Stomach smooth muscle (tissue), 2 donors: Measurements from ENCODE around the gene URAD.

Experiments
- H3K27ac ChIP-seq: one replicate; pipeline ENCODE4 v1.7.0; 2013; ENCODE audit warnings: mild to moderate bottlenecking, low read length, inconsistent platforms
- H3K27me3 ChIP-seq, 2 donors: one replicate each; pipeline ENCODE4 v1.7.0; 2013; ENCODE audit warnings: low read length in 2 of 2; ENCODE audit not compliant: insufficient read depth in 2 of 2, control insufficient read depth in 1 of 2
- H3K36me3 ChIP-seq, 2 donors: one replicate each; pipeline ENCODE4 v1.7.0; 2013; ENCODE audit warnings: low read length in 2 of 2; ENCODE audit not compliant: control insufficient read depth in 2 of 2, insufficient read depth in 2 of 2
- H3K4me1 ChIP-seq: one replicate; pipeline ENCODE4 v1.7.0; 2013; ENCODE audit warnings: low read length; ENCODE audit not compliant: control insufficient read depth, insufficient read depth
- H3K4me3 ChIP-seq, 2 donors: one replicate each; pipeline ENCODE4 v1.7.0; 2013; ENCODE audit warnings: low read length in 2 of 2
- H3K9ac ChIP-seq, 2 donors: one replicate each; pipeline ENCODE4 v1.7.0; 2013; ENCODE audit warnings: low read length in 2 of 2, mild to moderate bottlenecking in 1 of 2
- H3K9me3 ChIP-seq, 2 donors: one replicate each; pipeline ENCODE4 v1.7.0; 2013; ENCODE audit warnings: low read length in 2 of 2; ENCODE audit not compliant: control insufficient read depth in 2 of 2
- donor health status: healthy.
- donor health status: Pancreatic carcinoma.

Gene URAD

DNA sequence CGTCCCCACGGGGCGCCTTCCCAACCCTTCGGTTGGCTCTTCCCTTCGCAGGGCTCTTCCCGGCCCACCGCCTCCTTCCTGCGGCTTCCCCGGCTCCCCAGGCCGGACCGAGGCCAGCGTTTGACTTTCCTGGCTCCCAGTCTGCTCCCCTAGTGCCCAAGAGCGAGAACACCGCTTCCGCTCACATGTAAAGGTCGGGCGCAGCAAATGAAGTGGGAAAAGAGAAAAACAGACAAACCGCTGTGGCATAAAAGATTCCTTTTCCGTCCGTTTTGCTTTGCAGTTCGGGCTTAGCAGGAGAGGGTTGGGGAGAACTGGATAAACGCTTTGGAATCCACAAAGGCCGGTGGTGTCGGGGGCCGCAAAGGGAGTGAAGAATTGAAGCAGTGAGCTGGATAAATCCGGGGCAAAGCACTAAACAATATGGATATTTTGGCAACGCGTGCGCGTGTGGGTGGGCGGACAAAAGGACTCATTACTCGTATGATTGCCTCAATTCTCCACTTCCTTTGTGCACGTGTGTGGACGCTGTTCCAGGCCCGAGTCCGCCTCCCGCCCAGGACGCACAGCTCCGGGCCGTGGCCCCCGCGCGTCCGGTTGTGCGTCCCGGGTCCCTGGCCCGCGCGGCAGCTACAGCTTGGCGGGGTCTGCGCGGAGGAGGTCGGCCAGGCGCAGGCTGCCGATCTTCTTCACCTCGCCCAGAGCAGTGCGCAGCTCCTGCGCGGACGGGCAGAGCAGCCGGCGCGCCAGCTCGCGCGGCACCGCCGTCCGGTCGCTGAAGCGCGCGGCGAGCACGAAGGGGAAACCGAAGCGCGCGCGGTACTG, 10.8 kb downstream of the URAD start:
- H3K27ac ChIP-seq = no peak overlapping the region
- H3K36me3 ChIP-seq = no peaks in the 10 kb centered on the region

DNA sequence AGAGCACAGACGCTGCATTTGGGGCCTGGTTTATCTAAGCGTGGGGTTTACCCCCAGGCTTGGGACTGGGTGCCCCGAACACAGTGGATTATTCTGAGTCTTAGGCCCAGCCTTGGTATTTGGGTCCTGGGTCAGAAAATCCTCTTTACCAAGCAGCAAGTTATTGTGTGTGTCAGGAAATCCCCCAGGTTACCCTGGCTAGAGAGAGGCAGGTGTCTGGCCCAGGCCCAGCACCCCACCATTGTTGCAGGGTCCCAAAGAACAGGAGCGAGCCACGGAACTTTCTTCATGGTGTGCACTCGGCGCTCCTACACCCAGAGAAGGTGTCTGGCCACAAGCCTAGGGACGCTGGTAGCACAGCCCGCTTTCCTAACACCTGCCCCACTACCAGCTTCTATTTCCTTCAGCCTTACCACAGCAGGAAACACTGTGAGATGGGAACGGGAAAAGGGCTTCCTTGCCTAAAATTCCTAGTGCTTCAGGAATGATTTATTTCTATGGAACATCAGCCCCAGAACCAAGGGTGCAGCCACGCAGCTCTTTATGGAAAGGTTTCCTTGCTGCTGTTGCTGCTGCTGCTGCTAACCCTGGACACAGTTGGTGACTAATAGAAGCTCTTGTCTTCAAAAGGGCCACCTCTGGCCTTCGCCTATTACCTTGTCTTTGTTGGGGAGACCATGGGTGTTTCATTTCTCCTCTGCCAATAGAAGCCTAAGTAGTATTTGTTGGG, 12.0 kb downstream of the URAD start:
- Histone ChIP-seq H3K9me3 (no peaks in the 10 kb centered on the region), H3K27ac (no peak overlapping the region), H3K4me1 (peaks cover 19% of the 10 kb centered on the region), H3K27me3 (peaks cover 79 to 87% of the 10 kb centered on the region in 2 donors), H3K36me3 (no peaks in the 10 kb centered on the region), H3K9ac (no peak overlapping the region), H3K4me3 (no peak overlapping the region)

More for the DNA sequence above, 10.8 kb downstream of the URAD start:
- Histone ChIP-seq H3K9ac (no peak overlapping the region), H3K4me1 (peaks cover 19% of the 10 kb centered on the region), H3K27me3 (peaks cover 77 to 86% of the 10 kb centered on the region in 2 donors), H3K4me3 (no peak overlapping the region), H3K9me3 (no peaks in the 10 kb centered on the region)

DNA sequence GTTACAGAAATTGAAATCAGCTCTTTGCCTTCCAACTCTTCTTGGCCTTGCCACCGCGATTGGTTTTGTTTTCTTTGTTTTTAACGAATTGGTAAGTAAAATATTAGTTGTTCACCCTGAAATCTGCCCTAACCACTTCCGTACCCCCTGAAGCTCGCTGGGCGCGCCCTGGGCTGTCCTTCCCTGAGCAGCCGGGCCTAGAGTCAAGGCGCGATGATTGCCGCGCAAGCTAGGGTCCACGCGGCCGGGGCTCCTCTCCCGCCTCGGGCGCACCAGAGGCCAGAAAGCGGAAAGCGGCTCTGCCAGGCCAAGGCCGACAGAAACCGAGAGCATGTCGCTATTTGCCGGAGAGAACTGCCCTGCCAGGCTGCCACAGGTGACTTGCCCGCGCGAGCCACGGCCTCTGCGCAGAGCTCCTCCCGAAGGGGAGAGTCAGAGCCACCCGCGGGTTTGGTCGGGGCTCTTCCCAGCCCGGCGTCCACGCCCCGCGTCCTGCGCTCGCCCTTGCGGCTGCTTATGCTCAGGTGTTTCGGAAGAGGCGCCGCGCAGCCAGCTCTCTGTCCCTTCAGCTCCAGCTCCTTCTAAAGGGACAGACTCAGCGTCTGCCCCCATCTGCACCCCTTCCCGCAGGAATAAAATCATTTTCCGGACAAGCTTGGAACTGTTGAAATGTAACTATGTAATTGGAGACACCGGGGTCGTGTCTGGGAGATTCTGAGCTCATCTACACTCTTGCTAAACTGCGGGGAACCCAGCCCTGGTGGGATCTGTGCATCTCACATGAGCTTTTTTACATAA, 12.7 kb downstream of the URAD start:
- Histone ChIP-seq H3K4me3 (no peak overlapping the region), H3K36me3 (no peaks in the 10 kb centered on the region), H3K9me3 (no peaks in the 10 kb centered on the region), H3K27ac (no peak overlapping the region), H3K4me1 (peaks cover 19% of the 10 kb centered on the region), H3K9ac (no peak overlapping the region), H3K27me3 (peaks cover 79 to 87% of the 10 kb centered on the region in 2 donors)

DNA sequence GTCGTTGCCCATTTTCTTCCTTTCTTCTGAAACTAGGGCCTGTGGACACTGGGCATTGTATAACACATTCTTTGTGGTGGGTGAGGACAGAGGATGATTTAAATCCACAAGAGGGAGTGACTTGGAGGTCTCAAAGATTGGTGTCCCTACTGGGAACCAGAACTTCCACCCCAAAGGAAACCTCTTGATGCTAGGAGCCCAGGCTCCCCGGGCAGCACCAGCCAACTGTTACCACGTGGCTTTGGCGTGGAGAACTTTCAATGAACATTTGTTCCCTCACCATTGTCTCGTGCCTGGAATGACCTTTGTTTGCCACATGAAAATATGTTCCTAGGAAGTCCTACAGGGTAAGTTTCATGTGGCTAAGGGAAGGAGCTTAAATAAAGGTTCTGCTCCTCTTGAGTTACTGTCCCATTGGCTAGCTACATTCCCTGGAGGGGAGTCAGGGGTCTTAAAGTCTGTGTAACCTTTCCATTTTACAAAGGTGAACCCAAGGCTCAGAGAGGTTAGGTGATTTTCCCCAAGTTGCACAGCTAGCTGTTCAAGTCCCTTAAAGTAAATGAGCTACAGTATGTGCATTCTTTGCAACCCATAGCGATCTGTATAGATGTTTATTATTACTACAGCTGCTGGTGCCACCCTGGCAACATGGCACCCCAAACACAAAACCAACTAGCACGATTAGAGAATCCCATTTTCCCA, 14.4 kb downstream of the URAD start:
- no peak overlapping the region for H3K9ac ChIP-seq
- peaks cover 8% of the 10 kb centered on the region for H3K4me1 ChIP-seq
- no peak overlapping the region for H3K4me3 ChIP-seq
- no peaks in the 10 kb centered on the region for H3K36me3 ChIP-seq
- H3K27ac ChIP-seq = no peak overlapping the region
- H3K27me3 ChIP-seq = peaks cover 76 to 85% of the 10 kb centered on the region in 2 donors
- H3K9me3 ChIP-seq = no peaks in the 10 kb centered on the region

DNA sequence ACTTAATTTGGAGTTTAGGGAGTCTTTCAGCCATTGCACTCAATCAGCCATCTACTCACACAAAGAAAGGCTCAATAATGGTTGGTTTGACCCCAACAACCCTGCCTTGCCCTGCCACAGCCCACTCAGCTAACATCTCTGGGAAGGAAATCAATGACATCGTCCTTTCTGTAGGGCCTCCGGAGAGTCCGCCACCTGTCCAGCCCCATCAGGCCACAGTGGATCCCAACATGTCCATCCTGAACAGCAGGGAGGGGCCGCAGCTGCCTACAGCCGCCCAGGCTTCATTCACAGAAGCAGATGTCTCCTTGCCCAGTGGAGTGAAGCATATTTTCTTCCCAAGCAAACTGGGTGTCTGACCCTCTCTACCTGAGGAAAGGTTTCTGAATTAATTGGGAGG, 15.2 kb downstream of the URAD start:
- H3K36me3 ChIP-seq = no peaks in the 10 kb centered on the region
- H3K9ac ChIP-seq = no peak overlapping the region
- peaks cover 12% of the 10 kb centered on the region for H3K4me1 ChIP-seq
- H3K9me3 ChIP-seq = no peaks in the 10 kb centered on the region
- no peak overlapping the region for H3K4me3 ChIP-seq
- H3K27me3 ChIP-seq = peaks cover 75 to 87% of the 10 kb centered on the region in 2 donors
- no peak overlapping the region for H3K27ac ChIP-seq

DNA sequence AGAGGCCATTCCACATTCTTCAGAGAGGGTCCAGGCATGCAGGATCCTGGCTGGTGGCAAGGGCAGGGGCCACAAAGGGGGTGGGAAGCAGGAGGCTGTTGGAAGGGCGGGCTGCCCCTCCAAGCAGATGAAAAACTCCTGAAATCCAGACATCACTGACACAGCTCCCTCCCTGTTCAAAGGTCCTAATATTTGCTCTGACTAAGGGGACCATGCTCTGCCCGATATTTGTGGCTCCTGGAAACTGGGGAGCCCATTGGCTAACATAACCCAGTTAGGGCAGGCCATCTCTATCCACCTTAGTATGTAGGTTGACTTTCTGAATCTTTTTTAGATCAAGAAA, 16.0 kb downstream of the URAD start:
- no peaks in the 10 kb centered on the region for H3K36me3 ChIP-seq
- H3K27ac ChIP-seq = no peak overlapping the region
- H3K9ac ChIP-seq = no peak overlapping the region
- H3K9me3 ChIP-seq = no peaks in the 10 kb centered on the region
- peaks cover 79 to 88% of the 10 kb centered on the region in 2 donors for H3K27me3 ChIP-seq
- H3K4me3 ChIP-seq = no peak overlapping the region
- peaks cover 13% of the 10 kb centered on the region for H3K4me1 ChIP-seq

DNA sequence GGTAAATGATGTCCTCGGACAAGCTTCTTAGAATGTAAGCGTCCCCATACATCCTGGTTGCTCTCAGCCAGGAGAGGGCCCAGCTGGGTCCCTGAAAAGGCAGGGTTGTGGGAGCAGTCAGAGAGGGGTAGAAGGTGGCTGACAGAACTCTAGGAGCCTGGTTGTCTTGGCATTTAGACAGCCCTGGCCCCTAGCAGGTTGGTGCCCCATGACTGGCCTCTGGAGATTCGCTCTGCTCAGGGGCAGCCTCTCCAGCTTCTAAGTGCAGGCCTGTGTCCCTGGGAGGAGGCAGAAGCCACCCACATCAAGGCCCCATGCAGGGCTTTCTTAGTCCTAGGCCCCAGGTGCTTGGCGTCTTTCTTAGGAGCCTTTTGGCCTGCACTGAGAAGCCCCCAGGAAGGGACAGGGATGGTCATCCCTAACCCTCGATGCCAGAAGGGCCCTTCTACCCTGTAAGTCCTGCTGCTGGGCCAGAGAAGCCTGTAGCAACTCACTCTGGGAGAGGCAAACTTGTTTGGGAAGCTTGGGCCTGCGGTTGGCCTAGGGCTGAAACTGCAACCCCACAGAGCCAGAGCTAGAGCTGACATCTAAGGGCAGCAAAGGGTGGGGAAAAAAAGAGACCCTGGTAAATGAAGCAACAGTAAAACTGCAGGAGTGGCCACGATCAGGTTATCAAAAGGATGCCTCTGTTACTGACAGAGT, 16.6 kb downstream of the URAD start:
- no peaks in the 10 kb centered on the region for H3K9me3 ChIP-seq
- peaks cover 18% of the 10 kb centered on the region for H3K4me1 ChIP-seq
- no peak overlapping the region for H3K4me3 ChIP-seq
- H3K9ac ChIP-seq = no peak overlapping the region
- no peaks in the 10 kb centered on the region for H3K36me3 ChIP-seq
- H3K27me3 ChIP-seq = peaks cover 81 to 89% of the 10 kb centered on the region in 2 donors
- H3K27ac ChIP-seq = no peak overlapping the region

DNA sequence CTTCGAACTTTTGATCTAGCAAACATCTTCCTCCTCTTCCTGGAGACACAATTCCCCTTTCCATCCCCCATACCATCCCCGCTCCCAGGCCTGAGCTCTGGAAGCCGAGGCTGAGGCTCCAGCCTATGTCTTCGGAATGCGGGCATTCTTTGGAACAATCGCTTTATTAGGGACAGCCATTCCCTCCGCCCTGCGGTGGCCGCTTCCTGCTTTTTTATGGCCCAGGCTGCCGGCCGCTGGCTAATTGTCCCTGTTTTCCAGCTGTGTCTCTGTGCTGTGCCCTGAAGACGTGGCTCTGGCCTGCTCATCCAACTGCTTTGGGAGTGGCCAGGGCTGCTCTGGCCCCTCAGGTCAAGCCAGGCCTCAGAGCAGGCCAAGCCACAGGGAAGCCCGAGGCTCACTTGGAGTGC, 17.3 kb downstream of the URAD start:
- Histone ChIP-seq H3K27ac (no peak overlapping the region), H3K9me3 (no peaks in the 10 kb centered on the region), H3K27me3 (peaks cover 77 to 90% of the 10 kb centered on the region in 2 donors), H3K4me3 (no peak overlapping the region), H3K4me1 (peaks cover 23% of the 10 kb centered on the region), H3K36me3 (no peaks in the 10 kb centered on the region), H3K9ac (no peak overlapping the region)

DNA sequence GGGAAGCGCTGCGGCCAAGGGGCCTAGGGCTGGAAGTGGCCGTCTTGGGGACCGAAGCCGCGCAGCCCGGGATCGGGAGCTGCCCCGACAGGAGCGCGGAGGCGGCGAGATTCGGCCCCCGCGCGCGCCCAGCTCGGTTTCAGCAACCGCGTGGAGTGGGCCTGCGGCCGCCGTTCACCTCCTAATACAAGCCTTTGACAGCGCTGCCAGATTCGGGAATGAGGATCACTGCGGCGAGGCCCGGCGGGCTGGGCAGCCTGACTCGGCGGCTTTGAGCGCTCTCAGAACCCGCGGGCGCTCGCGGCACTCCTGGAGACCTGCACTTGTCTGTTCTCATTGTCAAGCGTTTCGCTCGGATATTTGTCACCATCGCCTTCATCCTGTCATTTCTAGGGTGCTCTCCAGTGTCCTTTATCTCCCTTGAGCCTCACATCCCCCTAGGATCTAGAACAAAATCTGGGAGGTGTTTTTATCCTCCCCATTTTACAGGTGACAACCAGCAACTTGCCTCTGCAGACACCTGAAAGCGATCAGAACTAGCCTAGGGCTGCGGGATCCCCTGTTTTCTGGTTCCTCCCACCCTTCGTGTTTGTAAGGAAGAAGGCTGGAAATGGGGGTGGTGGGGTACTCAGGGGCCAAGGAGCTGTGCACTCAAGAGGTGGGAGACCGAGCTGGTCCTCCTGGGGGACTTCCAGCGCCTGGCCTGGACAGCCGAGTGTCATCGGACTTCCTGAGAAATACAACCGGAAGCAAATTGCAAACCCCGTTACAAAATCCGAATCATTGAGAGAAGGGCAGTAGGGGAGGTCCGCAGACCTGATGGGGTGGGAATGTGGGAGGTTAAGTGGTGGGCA, 17.9 kb downstream of the URAD start:
- no peaks in the 10 kb centered on the region for H3K9me3 ChIP-seq
- peaks cover 78 to 90% of the 10 kb centered on the region in 2 donors for H3K27me3 ChIP-seq
- no peak overlapping the region for H3K4me3 ChIP-seq
- no peak overlapping the region for H3K27ac ChIP-seq
- H3K36me3 ChIP-seq = no peaks in the 10 kb centered on the region
- H3K4me1 ChIP-seq = peaks cover 25% of the 10 kb centered on the region
- H3K9ac ChIP-seq = no peak overlapping the region
